ENCODE results near the gene DALRD3. TPM values are rescaled to one million over a fixed set of nuclear protein-coding genes. Genes with fewer than 3 reads are reported as not detected.

DALRD3 gene
- total RNA-seq, 1 donor from 2014 or later = 33.1 TPM

GRCh38 chr3:49005998-49006397 is 12.4 kb downstream of the DALRD3 start:
- no peak for ATAC-seq

GRCh38 chr3:49005303-49005680 is 13.1 kb downstream of the DALRD3 start:
- ATAC-seq = no peak

GRCh38 chr3:49004352-49005302 is 13.8 kb downstream of the DALRD3 start:
- no peak for ATAC-seq

GRCh38 chr3:49001155-49001554 is 17.2 kb downstream of the DALRD3 start:
- no peak for ATAC-seq

- ATAC-seq = no peak
These were observed 19.1 kb downstream of the DALRD3 start for GRCh38 chr3:48999085-48999858.

DNA sequence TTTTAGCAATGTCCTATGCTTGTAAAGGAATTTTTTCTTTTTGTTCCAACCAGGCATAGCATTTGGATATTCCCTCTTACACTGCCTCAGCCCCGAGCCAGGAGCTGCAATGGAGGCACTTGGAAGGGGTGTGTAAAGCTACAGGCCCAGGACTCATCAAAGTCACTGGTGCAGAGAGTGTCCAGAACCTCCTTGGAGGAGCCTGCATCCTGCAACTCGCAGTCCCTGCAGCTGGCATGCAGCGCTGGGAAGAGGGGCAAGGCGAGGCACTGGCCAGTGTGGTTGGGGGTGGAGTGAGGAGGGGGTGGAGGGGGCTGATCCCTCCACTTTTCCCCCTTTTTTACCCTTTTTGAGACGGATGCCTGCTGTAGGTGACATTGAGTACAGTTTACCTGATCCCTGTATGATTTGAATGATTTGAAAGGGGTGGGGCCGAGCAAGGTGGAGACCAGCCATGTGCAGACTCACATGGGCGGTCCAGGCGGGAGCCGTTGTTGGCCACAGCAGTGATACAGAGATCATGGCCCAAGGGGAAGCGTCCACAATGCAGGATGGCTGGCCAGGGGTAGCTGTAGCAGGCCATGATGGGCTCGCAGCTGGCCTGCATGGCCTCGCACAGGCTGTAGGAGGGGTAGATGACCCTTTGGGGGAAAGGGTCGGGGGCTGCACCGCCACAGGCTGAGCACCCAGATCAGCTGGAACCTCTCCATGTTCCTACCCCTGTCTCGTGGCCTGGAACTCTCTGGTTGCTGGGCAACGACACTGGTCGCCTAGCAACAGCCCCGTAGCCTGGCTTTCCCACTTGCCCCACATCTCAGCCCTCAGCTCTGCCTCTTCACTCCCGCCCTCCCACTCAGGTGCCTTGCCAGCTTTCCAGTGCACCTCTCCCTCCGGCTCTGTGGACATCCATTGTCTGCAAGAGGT is 20.4 kb downstream of the DALRD3 start:
- no peak for ATAC-seq

DNA sequence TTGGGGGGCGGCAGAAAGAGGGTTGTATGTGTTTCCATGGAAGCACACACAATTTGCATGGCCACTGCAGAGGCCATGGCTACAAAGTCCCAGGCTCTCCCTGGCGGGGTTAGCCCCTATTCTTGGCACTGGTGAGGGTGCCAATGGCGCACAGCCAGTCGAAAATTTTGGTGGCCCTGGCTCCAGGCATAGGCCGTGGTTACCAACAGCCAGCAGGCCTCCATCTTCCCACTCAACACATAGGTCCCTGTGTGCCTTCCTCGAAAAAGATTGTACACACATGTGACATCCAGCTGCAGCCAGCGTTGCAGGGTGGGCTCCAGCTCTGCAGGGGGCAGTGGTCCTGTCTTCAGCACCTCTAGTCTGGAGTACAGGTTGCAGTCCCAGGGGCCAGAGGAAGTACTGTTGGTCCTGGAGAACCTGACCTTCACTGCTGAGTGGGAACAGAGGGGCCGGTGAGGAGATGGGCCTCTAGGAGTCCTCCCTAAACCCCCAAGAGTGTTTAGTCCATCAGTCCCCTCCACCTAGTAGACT is 21.2 kb downstream of the DALRD3 start:
- no peak for ATAC-seq

GRCh38 chr3:48996640-48997039 is 21.7 kb downstream of the DALRD3 start:
- ATAC-seq = no peak

GRCh38 chr3:48993834-48994233 is 24.5 kb downstream of the DALRD3 start:
- ATAC-seq = no peak

GRCh38 chr3:48991851-48992545 is 26.4 kb downstream of the DALRD3 start:
- no peak for ATAC-seq

DNA sequence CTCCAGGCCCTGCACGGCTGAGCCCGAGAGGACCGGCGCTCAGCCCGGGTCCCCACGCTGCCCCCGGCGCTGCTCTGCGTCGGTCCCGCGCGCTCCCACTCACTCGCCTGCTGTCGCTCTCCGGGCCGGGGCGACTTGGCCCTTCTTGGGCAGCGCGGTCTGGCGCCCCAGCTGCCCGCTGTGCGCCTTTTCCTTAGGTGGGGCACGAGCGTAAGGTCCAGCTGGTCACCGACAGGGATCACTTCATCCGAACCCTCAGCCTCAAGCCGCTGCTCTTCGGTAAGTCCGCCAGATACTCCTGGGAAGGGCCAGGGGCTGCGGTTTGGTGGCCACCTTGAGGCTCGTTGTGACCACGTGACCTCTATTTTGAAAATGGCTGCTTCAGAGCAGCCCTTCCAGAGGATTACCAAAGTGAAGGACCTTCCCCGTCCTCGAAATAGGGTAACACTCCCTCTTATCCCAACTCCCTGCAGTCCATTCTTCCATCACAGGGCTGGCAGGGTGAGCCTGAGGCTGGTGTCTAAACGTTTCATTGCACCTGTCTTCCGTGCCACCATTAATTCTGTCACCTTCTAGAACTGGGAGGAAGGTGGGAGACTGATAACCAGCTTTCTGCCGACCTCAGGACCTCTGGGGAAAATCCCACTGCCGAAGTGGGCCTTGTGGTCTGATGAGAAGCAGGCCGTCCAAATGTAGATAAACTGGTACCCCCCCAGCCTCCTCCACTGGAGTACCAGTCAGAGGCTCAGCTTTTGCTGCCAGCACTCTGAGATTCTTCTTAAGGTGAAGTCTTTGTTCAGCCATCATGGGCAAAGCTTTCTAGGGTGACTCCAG is 27.5 kb downstream of the DALRD3 start:
- peak; percentile 3 for ATAC-seq

- ATAC-seq = peak; percentile 64
These were observed 28.4 kb downstream of the DALRD3 start, which contains the start of gene P4HTM for GRCh38 chr3:48989796-48990635. Gene P4HTM (plus strand): TSS chr3:48990241. CDS start chr3:48990257, 16 bp downstream.

DNA sequence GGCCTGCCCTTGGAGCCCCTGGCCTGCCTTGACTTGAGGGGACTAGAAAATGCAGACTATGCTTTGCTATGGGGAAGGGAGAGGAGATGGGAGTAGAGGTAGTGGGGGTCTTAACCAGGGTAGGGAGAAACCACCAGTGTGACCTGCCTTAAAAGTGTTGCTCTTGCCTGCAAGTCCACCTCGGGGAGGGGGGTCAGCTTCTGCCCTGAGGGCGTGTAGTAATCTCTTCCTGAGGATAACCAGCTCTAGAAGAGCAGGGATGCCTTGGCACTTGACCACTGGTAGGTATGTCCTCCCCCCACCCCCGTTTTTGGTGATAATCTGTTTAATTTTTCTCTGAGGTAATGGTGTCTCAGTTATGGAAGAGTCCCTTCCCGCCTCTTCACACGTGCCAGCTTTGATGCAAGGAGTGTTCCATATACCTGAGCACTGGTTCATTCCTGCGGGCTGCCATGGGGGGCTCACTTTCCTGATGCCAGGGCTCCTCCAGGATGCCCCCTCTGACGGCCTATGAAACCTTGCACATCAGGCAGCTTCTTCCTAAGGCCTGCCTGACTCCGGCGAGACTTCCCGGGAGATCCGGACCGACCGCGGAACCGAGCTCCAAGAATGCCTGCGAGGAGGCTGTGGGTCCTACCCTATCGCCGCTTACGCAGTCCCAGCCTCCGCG is 29.1 kb downstream of the DALRD3 start:
- ATAC-seq = no peak

DNA sequence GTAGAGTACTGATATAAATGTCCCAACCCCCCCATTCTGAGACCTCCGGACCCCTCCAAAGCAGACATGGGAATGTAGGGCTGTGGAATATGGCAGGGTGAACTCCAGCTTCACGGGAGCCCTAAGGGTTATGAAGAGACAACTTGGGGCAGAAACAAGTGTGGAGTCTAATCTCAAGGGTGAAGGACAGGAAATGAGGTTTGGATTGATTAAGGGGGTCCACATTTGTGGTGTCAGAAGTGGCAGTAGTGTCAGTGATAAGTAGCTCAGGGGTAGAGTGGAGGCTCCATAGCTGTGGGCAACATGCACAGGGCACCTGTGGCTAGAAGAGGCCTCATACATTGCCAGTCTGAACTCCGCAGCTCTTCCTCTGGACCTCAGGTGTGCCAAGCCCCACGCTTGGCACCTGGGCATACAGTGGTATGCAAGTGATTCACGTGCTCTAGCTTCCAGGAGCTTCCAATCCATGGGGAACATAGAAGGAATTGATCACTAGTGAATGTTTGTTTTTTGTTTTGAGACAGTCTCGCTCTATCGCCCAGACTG is 32.5 kb downstream of the DALRD3 start:
- no peak for ATAC-seq

DNA sequence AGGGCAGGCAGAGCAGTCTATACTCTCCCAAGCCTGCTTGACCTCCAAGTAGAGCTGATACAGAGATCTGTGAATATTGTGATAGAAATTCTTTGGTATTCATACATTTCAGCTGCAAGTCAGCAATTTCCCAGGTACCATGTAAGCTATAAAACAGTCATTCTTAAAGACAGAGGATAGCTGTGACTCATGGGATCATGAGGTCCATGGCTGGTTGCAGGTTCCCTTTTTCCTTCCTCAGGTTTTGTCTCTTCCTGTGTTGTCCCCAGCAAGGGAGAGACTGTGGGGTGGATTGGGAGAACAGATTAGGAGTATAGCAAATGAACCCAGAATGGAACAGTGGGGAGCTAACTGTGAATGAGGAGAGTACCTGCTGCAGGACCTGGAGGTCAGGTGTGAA is 33.7 kb downstream of the DALRD3 start:
- ATAC-seq = no peak

DNA sequence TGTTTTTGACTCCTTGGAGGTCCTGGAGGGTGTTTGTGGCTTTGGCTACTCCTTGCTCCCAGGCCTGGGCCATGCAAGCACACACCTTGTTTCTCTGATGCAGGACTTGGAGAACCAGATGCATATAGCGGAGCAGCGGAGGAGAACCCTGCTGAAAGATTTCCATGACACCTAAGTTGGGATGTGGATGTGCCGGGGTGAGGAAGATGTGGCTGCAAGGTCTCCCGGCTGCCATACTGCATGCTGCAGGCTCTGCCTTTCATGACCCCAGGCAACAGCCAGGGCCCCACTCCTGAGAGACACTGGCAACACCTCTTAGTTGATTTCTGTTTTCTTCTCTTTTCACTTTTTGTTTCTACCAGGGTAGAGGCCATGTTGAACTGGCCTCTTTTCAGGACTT is 35.3 kb downstream of the DALRD3 start:
- no peak for ATAC-seq

- ATAC-seq = no peak
These were observed 35.7 kb downstream of the DALRD3 start for GRCh38 chr3:48982686-48983085.

- ATAC-seq = no peak
These were observed 36.4 kb downstream of the DALRD3 start for GRCh38 chr3:48982016-48982415.

GRCh38 chr3:48980295-48980694 is 38.1 kb downstream of the DALRD3 start:
- ATAC-seq = no peak

Data from esophagus mucosa (tissue), 1 donor.